HEK293 (cell line): Measurements from ENCODE around the gene SLC26A1.
A peak's percentile ranks its signal among the peaks of the same experiment; 100 is the strongest.

Experiments used
- CTCF ChIA-PET: fragments of 350-600 bp; formaldehyde crosslinking; extraction: SDS; loops from one replicate; lab custom pipeline; 2021; ENCODE audit warnings: antibody characterized with exemption; lab: Yijun Ruan, JAX
- POLR2A ChIA-PET: fragments of 300-600 bp; formaldehyde crosslinking; extraction: SDS; loops from one replicate; lab custom pipeline; 2020; ENCODE audit warnings: antibody characterized with exemption, inconsistent platforms; lab: Yijun Ruan, JAX
- H3K27ac ChIP-seq: fragments of 200-500 bp; sonication (Bioruptor generic); 2 replicates; pipeline ENCODE4 v1.5.1; 2014; ENCODE audit warnings: low read depth, low read length, control low read depth, inconsistent platforms; ENCODE audit errors: extremely low read depth
- H3K36me3 ChIP-seq, 2 experiments: fragments of 200-500 bp in 1 of 2; sonication (Bioruptor generic) in 1 of 2; 1 replicate in 1 of 2; 2 replicates in 1 of 2; pipeline ENCODE4 v1.5.1; 2014 to 2017; ENCODE audit warnings: inconsistent platforms in 2 of 2, low read length in 2 of 2; ENCODE audit not compliant: control insufficient read depth in 2 of 2, insufficient read depth in 1 of 2
- H3K4me1 ChIP-seq: fragments of 200-500 bp; sonication (Bioruptor generic); 2 replicates; pipeline ENCODE4 v1.5.1; 2014; ENCODE audit warnings: mild to moderate bottlenecking, low read length, inconsistent platforms; ENCODE audit not compliant: control insufficient read depth, insufficient read depth
- H3K4me3 ChIP-seq: 2 replicates; pipeline ENCODE4 v1.5.1; 2011; ENCODE audit warnings: low read depth, mild to moderate bottlenecking, control low read depth, low read length, moderate library complexity
- H3K9me3 ChIP-seq: fragments of 200-500 bp; sonication (Bioruptor generic); 2 replicates; pipeline ENCODE4 v1.5.1; 2014; ENCODE audit warnings: low read depth, low read length, inconsistent platforms; ENCODE audit not compliant: control insufficient read depth, insufficient read depth
- EGR2 ChIP-seq: fragments of 450-650 bp; formaldehyde crosslinking; IDR thresholded peaks from 2 replicates; pipeline ENCODE4 v1.5.1; 2016; ENCODE audit warnings: low read depth, missing biosample characterization, missing genetic modification characterization
- GLIS1 ChIP-seq: fragments of 450-650 bp; formaldehyde crosslinking; IDR thresholded peaks from 2 replicates; pipeline ENCODE4 v1.5.1; 2016; ENCODE audit warnings: missing biosample characterization, missing genetic modification characterization
- GLIS2 ChIP-seq: fragments of 450-650 bp; formaldehyde crosslinking; IDR thresholded peaks from 2 replicates; pipeline ENCODE4 v1.5.1; 2016; ENCODE audit warnings: missing biosample characterization, missing genetic modification characterization
- HIC1 ChIP-seq: fragments of 450-650 bp; formaldehyde crosslinking; IDR thresholded peaks from 2 replicates; pipeline ENCODE4 v1.5.1; 2016; ENCODE audit warnings: missing biosample characterization, missing genetic modification characterization
- TSHZ1 ChIP-seq: fragments of 450-650 bp; formaldehyde crosslinking; IDR thresholded peaks from 2 replicates; pipeline ENCODE4 v1.5.1; 2016; ENCODE audit warnings: missing biosample characterization, missing genetic modification characterization, borderline replicate concordance
- ZBTB11 ChIP-seq: fragments of 450-650 bp; formaldehyde crosslinking; conservative IDR thresholded peaks from 2 replicates; pipeline ENCODE4 v1.5.1; 2016; ENCODE audit warnings: low read depth, missing biosample characterization, missing genetic modification characterization
- ZBTB21 ChIP-seq: fragments of 450-650 bp; formaldehyde crosslinking; IDR thresholded peaks from 2 replicates; pipeline ENCODE4 v1.5.1; 2017; ENCODE audit warnings: missing biosample characterization, missing genetic modification characterization
- ZFP37 ChIP-seq: fragments of 450-650 bp; formaldehyde crosslinking; IDR thresholded peaks from 2 replicates; pipeline ENCODE4 v1.5.1; 2016; ENCODE audit warnings: missing biosample characterization, missing genetic modification characterization
- ZNF140 ChIP-seq: fragments of 450-650 bp; formaldehyde crosslinking; IDR thresholded peaks from 2 replicates; pipeline ENCODE4 v1.5.1; 2016; ENCODE audit warnings: missing biosample characterization, missing genetic modification characterization
- ZNF146 ChIP-seq: fragments of 450-650 bp; formaldehyde crosslinking; IDR thresholded peaks from 2 replicates; pipeline ENCODE4 v1.5.1; 2016; ENCODE audit warnings: missing biosample characterization, missing genetic modification characterization
- ZNF266 ChIP-seq: fragments of 450-650 bp; formaldehyde crosslinking; IDR thresholded peaks from 2 replicates; pipeline ENCODE4 v1.5.1; 2016; ENCODE audit warnings: missing biosample characterization, missing genetic modification characterization, low read depth
- ZNF433 ChIP-seq: fragments of 450-650 bp; formaldehyde crosslinking; IDR thresholded peaks from 2 replicates; pipeline ENCODE4 v1.5.1; 2016; ENCODE audit warnings: missing biosample characterization, missing genetic modification characterization, low read depth
- ZNF510 ChIP-seq: fragments of 450-650 bp; formaldehyde crosslinking; IDR thresholded peaks from 2 replicates; pipeline ENCODE4 v1.5.1; 2018; ENCODE audit warnings: mild to moderate bottlenecking, missing genetic modification characterization, missing biosample characterization; ENCODE audit not compliant: insufficient replicate concordance
- ZNF514 ChIP-seq: fragments of 450-650 bp; formaldehyde crosslinking; IDR thresholded peaks from 2 replicates; pipeline ENCODE4 v1.5.1; 2016; ENCODE audit warnings: missing biosample characterization, missing genetic modification characterization
- ZNF518A ChIP-seq: fragments of 450-650 bp; formaldehyde crosslinking; conservative IDR thresholded peaks from 2 replicates; pipeline ENCODE4 v1.5.1; 2016; ENCODE audit warnings: low read depth, missing biosample characterization, missing genetic modification characterization
- ZNF555 ChIP-seq: fragments of 450-650 bp; formaldehyde crosslinking; conservative IDR thresholded peaks from 2 replicates; pipeline ENCODE4 v1.5.1; 2017; ENCODE audit warnings: missing biosample characterization, mild to moderate bottlenecking, missing genetic modification characterization, inconsistent platforms
- ZNF626 ChIP-seq: fragments of 450-650 bp; sonication (Bioruptor Pico); formaldehyde crosslinking; IDR thresholded peaks from 2 replicates; pipeline ENCODE4 v1.5.1; 2018; ENCODE audit warnings: missing biosample characterization, missing genetic modification characterization, inconsistent platforms
- ZNF629 ChIP-seq: fragments of 450-650 bp; formaldehyde crosslinking; IDR thresholded peaks from 2 replicates; pipeline ENCODE4 v1.5.1; 2017; ENCODE audit warnings: missing biosample characterization, missing genetic modification characterization
- ZNF677 ChIP-seq: fragments of 450-650 bp; IDR thresholded peaks from 2 replicates; pipeline ENCODE4 v1.5.0; 2018; ENCODE audit warnings: missing biosample characterization, mild to moderate bottlenecking, missing genetic modification characterization, moderate library complexity
- ZNF791 ChIP-seq: fragments of 450-650 bp; formaldehyde crosslinking; IDR thresholded peaks from 2 replicates; pipeline ENCODE4 v1.5.1; 2016; ENCODE audit warnings: missing biosample characterization, missing genetic modification characterization
- ZNF837 ChIP-seq: fragments of 450-650 bp; formaldehyde crosslinking; IDR thresholded peaks from 2 replicates; pipeline ENCODE4 v1.5.1; 2016; ENCODE audit warnings: missing biosample characterization, missing genetic modification characterization
- ZXDB ChIP-seq: fragments of 450-650 bp; formaldehyde crosslinking; IDR thresholded peaks from 2 replicates; pipeline ENCODE4 v1.5.1; 2016; ENCODE audit warnings: missing biosample characterization, missing genetic modification characterization

Gene SLC26A1

GRCh38 chr4:991451-992296 lies 1.5 kb downstream of the SLC26A1 start (continued):
- TF ChIP-seq ZBTB11 (tag by site-specific recombination) (no peak), ZNF791 (tag by site-specific recombination) (no peak), ZNF146 (no peak), ZNF514 (no peak), ZNF266 (tag by site-specific recombination) (no peak), ZNF433 (tag by site-specific recombination) (no peak), ZNF518A (tag by site-specific recombination) (no peak), ZBTB21 (tag by site-specific recombination) (no peak), ZNF510 (no peak)
- TF ChIP-seq, all 188 proteins: peak for 0

GRCh38 chr4:990746-991367 lies 2.3 kb downstream of the SLC26A1 start:
- ChIA-PET POLR2A (no interaction called here), CTCF (no interaction called here)
- Histone ChIP-seq H3K36me3 (peaks cover 0 to 4% of the 10 kb centered on the region in 2 experiments; a peak in 1 of 3 replicates), H3K4me3 (no peak overlapping the region), H3K4me1 (no peaks in the 10 kb centered on the region), H3K9me3 (no peaks in the 10 kb centered on the region), H3K27ac (no peak overlapping the region)
- TF ChIP-seq GLIS2 (tag by site-specific recombination), result peak; percentile 47
- TF ChIP-seq ZNF626, result no peak
- TF ChIP-seq ZNF555, result no peak
- TF ChIP-seq HIC1 (tag by site-specific recombination), result peak; percentile 33; the same call in 1 of the 2 replicates
- no peak for TF ChIP-seq ZNF837 (tag by site-specific recombination)
- TF ChIP-seq TSHZ1 (tag by site-specific recombination), result no peak
- TF ChIP-seq GLIS1, result no peak
- TF ChIP-seq ZNF629 (tag by site-specific recombination), result no peak
- TF ChIP-seq ZNF140 (tag by site-specific recombination), result no peak
- no peak for TF ChIP-seq ZXDB (tag by site-specific recombination)
- no peak for TF ChIP-seq ZFP37
- TF ChIP-seq ZNF677 (tag by site-specific recombination), result no peak
- no peak for TF ChIP-seq EGR2 (tag by site-specific recombination)
